CD14-positive monocyte (primary cell): ENCODE results near the gene SLFN5. TPM values are rescaled to one million over a fixed set of nuclear protein-coding genes. Genes with fewer than 3 reads are reported as not detected.

Experiments
- DNase-seq, 3 donors: peaks; one replicate each; pipeline ENCODE4 v3.0.0-alpha.2; 2011 to 2022
- H2AFZ ChIP-seq: 2 replicates; pipeline ENCODE4 v1.6.0; 2012; ENCODE audit warnings: mild to moderate bottlenecking, low read depth, low read length, inconsistent platforms; ENCODE audit not compliant: insufficient read depth, poor library complexity, severe bottlenecking
- H3K27ac ChIP-seq, 2 donors: 1 replicate in 1 of 2; 2 replicates in 1 of 2; pipeline ENCODE4 v1.5.1; 2012 to 2013; ENCODE audit warnings: low read length in 2 of 2, control low read depth in 1 of 2, inconsistent platforms in 1 of 2, low read depth in 1 of 2, mild to moderate bottlenecking in 1 of 2
- H3K27me3 ChIP-seq, 2 donors: one replicate each; pipeline versions ENCODE4 v1.6.0 to v1.6.1; 2011 to 2013; ENCODE audit warnings: low read length in 2 of 2; ENCODE audit not compliant: control insufficient read depth in 2 of 2, insufficient read depth in 2 of 2
- H3K36me3 ChIP-seq, 2 donors: replicated peaks in 1 of 2; 1 replicate in 1 of 2; 2 replicates in 1 of 2; pipeline versions ENCODE4 v1.5.1 to v1.6.1; 2012 to 2013; ENCODE audit warnings: low read length in 2 of 2, control low read depth in 1 of 2, inconsistent platforms in 1 of 2, mild to moderate bottlenecking in 1 of 2; ENCODE audit not compliant: insufficient read depth in 2 of 2, control insufficient read depth in 1 of 2
- H3K4me1 ChIP-seq, 2 donors: 1 replicate in 1 of 2; 2 replicates in 1 of 2; pipeline versions ENCODE4 v1.5.1 to v1.6.1; 2012 to 2013; ENCODE audit warnings: low read length in 2 of 2, control low read depth in 1 of 2, inconsistent platforms in 1 of 2, mild to moderate bottlenecking in 1 of 2, moderate library complexity in 1 of 2; ENCODE audit not compliant: insufficient read depth in 2 of 2, control insufficient read depth in 1 of 2
- H3K4me2 ChIP-seq: replicated peaks from 2 replicates; pipeline ENCODE3; 2012; ENCODE audit warnings: low read length, moderate library complexity, mild to moderate bottlenecking; ENCODE audit not compliant: poor library complexity, severe bottlenecking; ENCODE audit errors: extremely low read depth
- H3K4me3 ChIP-seq, 3 experiments: fragments of 200-600 bp in 1 of 3; sonication (generic) in 1 of 3; replicated peaks in 1 of 3; 1 replicate in 2 of 3; 2 replicates in 1 of 3; pipeline ENCODE4 v1.5.1; 2011 to 2013; ENCODE audit warnings: low read length in 3 of 3, mild to moderate bottlenecking in 3 of 3, control low read depth in 2 of 3, low read depth in 2 of 3, inconsistent platforms in 1 of 3, moderate library complexity in 1 of 3
- H3K79me2 ChIP-seq: 2 replicates; pipeline ENCODE4 v1.6.0; 2012; ENCODE audit warnings: mild to moderate bottlenecking, control low read depth, inconsistent platforms, low read length, moderate library complexity; ENCODE audit not compliant: insufficient read depth
- H3K9ac ChIP-seq: 2 replicates; pipeline ENCODE4 v1.6.0; 2017; ENCODE audit warnings: low read length, mild to moderate bottlenecking; ENCODE audit not compliant: insufficient read depth, poor library complexity, severe bottlenecking
- H3K9me3 ChIP-seq, 2 donors: replicated peaks in 1 of 2; 1 replicate in 1 of 2; 2 replicates in 1 of 2; pipeline versions ENCODE4 v1.5.1 to v1.6.1; 2012 to 2013; ENCODE audit warnings: low read length in 2 of 2, control low read depth in 1 of 2; ENCODE audit not compliant: control insufficient read depth in 1 of 2, insufficient read depth in 1 of 2
- H4K20me1 ChIP-seq: 2 replicates; pipeline ENCODE4 v1.6.0; 2012; ENCODE audit warnings: mild to moderate bottlenecking, low read length, control low read depth, moderate library complexity; ENCODE audit not compliant: insufficient read depth
- H3K27ac Mint-ChIP-seq, 7 donors: one replicate each; pipeline ENCODE4 v1.8.0; 2020; ENCODE audit warnings: mild to moderate bottlenecking in 7 of 7, mixed read lengths in 7 of 7, moderate library complexity in 6 of 7, inconsistent platforms in 2 of 7
- H3K27me3 Mint-ChIP-seq, 3 donors: one replicate each; pipeline ENCODE4 v1.8.0; 2021 to 2022; ENCODE audit warnings: low read depth in 3 of 3, mild to moderate bottlenecking in 3 of 3, mixed read lengths in 3 of 3, moderate library complexity in 3 of 3, inconsistent platforms in 1 of 3
- H3K36me3 Mint-ChIP-seq, 2 donors: one replicate each; pipeline ENCODE4 v1.8.0; 2020; ENCODE audit warnings: mixed read lengths in 2 of 2, inconsistent platforms in 1 of 2, mild to moderate bottlenecking in 1 of 2
- H3K4me1 Mint-ChIP-seq: one replicate; pipeline ENCODE4 v1.8.0; 2020; ENCODE audit warnings: mild to moderate bottlenecking, mixed read lengths
- H3K4me3 Mint-ChIP-seq, 2 donors: one replicate each; pipeline ENCODE4 v1.8.0; 2020; ENCODE audit warnings: mild to moderate bottlenecking in 2 of 2, mixed read lengths in 2 of 2, moderate library complexity in 1 of 2
- H3K9me3 Mint-ChIP-seq, 7 donors: one replicate each; pipeline ENCODE4 v1.8.0; 2020 to 2022; ENCODE audit warnings: mixed read lengths in 7 of 7, mild to moderate bottlenecking in 6 of 7, moderate library complexity in 6 of 7, inconsistent platforms in 2 of 7
- WGBS: methylation state at CpG from one replicate; pipeline ENCODE4 v1.1.5; 2013; ENCODE audit warnings: missing lambda C conversion rate; ENCODE audit not compliant: insufficient coverage; 5-methylcytosine and 5-hydroxymethylcytosine counted together
- intact Hi-C, 2 donors: fragments of 100-400 bp; cut with micrococcal nuclease; formaldehyde crosslinking; loops; one replicate each; pipeline versions ENCODE4 v1.15.0 to v1.15.1; 2023
- polyA plus RNA-seq, 3 donors: library from polyadenylated mRNA; depleted of rRNA in 1 of 3; unstranded in 2 of 3; stranded (reverse) in 1 of 3; fragments of 300-500 nt in 2 of 3; fragments of >200 nt in 1 of 3; fragmentation: Illumina TruSeq in 2 of 3; gene quantifications; 1 replicate in 2 of 3; 2 replicates in 1 of 3; pipeline ENCODE4 v1.2.3, GENCODE V29; 2012 to 2021
- TF ChIP-seq, protein P1 (sequence below): fragments of 200-600 bp; IDR thresholded peaks from one replicate; pipeline ENCODE4 v1.8.0; 2022; ENCODE audit warnings: antibody characterized with exemption, mild to moderate bottlenecking

SLFN5 gene
- polyA plus RNA-seq, 3 donors: 2.9 to 8.8 (median 5.3) TPM

DNA sequence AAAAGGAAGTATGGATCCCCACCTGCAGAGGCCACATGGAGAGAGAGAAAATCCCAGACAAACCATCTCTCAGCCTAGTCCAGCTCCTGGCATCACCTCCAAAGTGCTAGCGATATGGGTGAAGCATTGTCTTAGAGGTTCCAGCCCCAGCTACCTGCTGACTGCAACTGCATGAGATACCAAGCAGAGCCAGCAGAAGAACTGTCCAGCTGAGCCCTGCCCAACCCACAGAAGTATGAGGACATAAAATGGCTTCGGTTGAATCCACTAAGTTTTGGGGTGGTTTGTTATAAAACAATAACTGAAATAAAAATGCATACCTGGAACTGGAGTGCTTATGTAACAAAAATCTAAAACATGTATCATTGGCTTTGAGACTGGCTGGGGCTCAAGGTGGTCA, 20.4 kb upstream of the SLFN5 start:
- Mint-ChIP-seq H3K4me3 (no peak overlapping the region), H3K4me1 (peaks cover 20% of the 10 kb centered on the region)

DNA sequence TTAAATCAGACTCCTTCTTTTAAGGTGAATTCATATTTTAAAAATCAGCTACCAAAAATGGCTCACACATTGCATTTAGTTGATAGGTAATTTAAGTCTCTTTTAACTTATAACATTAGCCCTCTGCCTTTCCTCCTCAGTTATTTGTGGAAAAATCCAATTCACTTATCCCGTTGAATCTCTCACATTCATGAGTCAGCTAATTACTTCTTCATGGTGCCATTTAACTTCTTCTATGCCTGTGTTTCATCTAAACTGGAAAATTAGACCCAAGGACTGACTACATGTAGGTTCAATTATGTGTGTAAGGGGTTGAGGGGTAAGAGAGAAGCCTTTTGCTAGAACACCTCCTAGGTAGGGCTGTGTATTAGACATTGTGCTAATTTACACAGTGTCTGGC, 18.4 kb upstream of the SLFN5 start:
- H3K4me3 Mint-ChIP-seq: no peak overlapping the region
- H3K27ac Mint-ChIP-seq: no peak overlapping the region
- Histone ChIP-seq H4K20me1 (no peaks in the 10 kb centered on the region), H3K27me3 (peaks cover 0 to 6% of the 10 kb centered on the region in 2 donors), H3K79me2 (no peaks in the 10 kb centered on the region), H2AFZ (no peak overlapping the region), H3K4me1 (peaks cover 5 to 8% of the 10 kb centered on the region in 2 donors), H3K36me3 (no peaks in the 10 kb centered on the region), H3K4me2 (no peak overlapping the region), H3K9me3 (peaks cover 8 to 10% of the 10 kb centered on the region in 2 donors), H3K27ac (no peak overlapping the region), H3K4me3 (no peak overlapping the region), H3K9ac (no peak overlapping the region)
- no CpG with 5 or more reads among the region's 1 CpG for WGBS
- no peak for DNase-seq
- peaks cover 9 to 19% (median 12%) of the 10 kb centered on the region in 3 donors for H3K27me3 Mint-ChIP-seq
- no peaks in the 10 kb centered on the region for H3K36me3 Mint-ChIP-seq
- TF ChIP-seq, protein P1, sequence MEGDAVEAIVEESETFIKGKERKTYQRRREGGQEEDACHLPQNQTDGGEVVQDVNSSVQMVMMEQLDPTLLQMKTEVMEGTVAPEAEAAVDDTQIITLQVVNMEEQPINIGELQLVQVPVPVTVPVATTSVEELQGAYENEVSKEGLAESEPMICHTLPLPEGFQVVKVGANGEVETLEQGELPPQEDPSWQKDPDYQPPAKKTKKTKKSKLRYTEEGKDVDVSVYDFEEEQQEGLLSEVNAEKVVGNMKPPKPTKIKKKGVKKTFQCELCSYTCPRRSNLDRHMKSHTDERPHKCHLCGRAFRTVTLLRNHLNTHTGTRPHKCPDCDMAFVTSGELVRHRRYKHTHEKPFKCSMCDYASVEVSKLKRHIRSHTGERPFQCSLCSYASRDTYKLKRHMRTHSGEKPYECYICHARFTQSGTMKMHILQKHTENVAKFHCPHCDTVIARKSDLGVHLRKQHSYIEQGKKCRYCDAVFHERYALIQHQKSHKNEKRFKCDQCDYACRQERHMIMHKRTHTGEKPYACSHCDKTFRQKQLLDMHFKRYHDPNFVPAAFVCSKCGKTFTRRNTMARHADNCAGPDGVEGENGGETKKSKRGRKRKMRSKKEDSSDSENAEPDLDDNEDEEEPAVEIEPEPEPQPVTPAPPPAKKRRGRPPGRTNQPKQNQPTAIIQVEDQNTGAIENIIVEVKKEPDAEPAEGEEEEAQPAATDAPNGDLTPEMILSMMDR: no peak
- H3K9me3 Mint-ChIP-seq: peaks cover 3 to 12% (median 9%) of the 10 kb centered on the region in 7 donors
- H3K4me1 Mint-ChIP-seq: peaks cover 6% of the 10 kb centered on the region
- intact Hi-C loops: no loop called here

More for the DNA sequence above, 20.4 kb upstream of the SLFN5 start:
- Histone ChIP-seq H3K9me3 (peaks cover 8 to 10% of the 10 kb centered on the region in 2 donors), H3K4me3 (no peak overlapping the region), H3K79me2 (no peaks in the 10 kb centered on the region), H4K20me1 (no peaks in the 10 kb centered on the region), H3K4me2 (no peak overlapping the region), H3K27me3 (peaks cover 0 to 6% of the 10 kb centered on the region in 2 donors), H3K4me1 (peaks cover 15 to 24% of the 10 kb centered on the region in 2 donors), H3K36me3 (no peaks in the 10 kb centered on the region), H2AFZ (no peak overlapping the region), H3K27ac (no peak overlapping the region), H3K9ac (no peak overlapping the region)
- no peaks in the 10 kb centered on the region for H3K36me3 Mint-ChIP-seq
- intact Hi-C loops: no loop called here
- peaks cover 7 to 17% (median 9%) of the 10 kb centered on the region in 3 donors for H3K27me3 Mint-ChIP-seq
- 83% methylated on average over 1 of the region's 2 CpGs for WGBS
- no peak for DNase-seq
- TF ChIP-seq, protein P1: no peak
- H3K9me3 Mint-ChIP-seq: peaks cover 3 to 12% (median 9%) of the 10 kb centered on the region in 7 donors
- no peak overlapping the region for H3K27ac Mint-ChIP-seq
